ENCODE measurements around the gene ATP2A2.

GRCh38 chr12:110337912-110338710 lies 57.1 kb downstream of the ATP2A2 start:
- TF ChIP-seq CTCF (IDR thresholded peaks at IDR 0.05 in 8 of 11, conservative IDR thresholded peaks at IDR 0.05 in 3 of 11) (no peak), POLR2A (IDR thresholded peaks at IDR 0.05) (no peak)
